GM12873 (cell line): ENCODE data around the gene LUZP1.

ENCODE experiments used
- CTCF ChIP-seq: IDR thresholded peaks from 2 replicates; pipeline ENCODE4 v1.5.1; 2012; ENCODE audit warnings: low read depth, mild to moderate bottlenecking, moderate library complexity, low read length, control low read depth; ENCODE audit not compliant: insufficient read depth; ENCODE audit errors: missing control alignments

The LUZP1 gene

DNA sequence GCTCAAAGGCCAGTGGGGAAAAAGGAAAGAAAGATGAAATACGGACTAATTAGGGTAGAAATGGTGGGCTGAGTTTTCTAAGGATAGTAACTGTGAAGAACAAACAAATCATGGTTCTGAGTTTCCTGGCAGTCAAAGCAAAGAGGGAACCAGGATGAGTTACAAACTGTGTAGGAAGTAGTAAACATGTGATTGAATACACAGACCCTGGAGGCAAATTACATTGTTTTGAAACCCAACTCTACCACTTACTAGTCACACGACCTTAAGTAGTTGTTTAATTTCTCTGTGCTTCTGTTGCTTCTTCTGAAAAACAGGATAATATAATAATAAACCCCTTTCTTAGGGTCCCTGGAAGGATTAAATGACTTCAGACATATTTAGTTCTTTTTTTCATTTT, 11.2 kb upstream of the LUZP1 start:
- no peak for TF ChIP-seq CTCF

- TF ChIP-seq CTCF = peak; percentile 48
These were observed 10.3 kb upstream of the LUZP1 start for GRCh38 chr1:23178950-23179349.

DNA sequence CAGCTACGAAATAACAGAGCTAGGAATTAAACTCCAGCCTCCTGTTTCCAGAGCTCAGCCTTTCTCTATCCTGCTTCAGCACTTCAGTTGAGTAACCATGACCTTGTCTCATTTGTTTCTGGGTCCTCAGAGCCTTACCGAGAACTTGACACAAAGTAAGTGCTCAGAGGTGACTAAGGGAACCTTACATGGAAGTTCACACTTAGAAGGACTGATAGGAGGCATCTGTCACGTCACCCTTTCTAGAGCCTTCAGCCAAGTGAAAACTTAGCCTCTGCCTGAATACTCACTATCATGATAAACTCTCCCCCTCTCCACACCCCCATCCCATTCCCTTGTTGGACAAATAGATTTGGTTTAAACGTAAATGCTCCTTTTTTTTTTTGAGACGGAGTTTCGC, 9.8 kb upstream of the LUZP1 start:
- TF ChIP-seq CTCF = no peak

DNA sequence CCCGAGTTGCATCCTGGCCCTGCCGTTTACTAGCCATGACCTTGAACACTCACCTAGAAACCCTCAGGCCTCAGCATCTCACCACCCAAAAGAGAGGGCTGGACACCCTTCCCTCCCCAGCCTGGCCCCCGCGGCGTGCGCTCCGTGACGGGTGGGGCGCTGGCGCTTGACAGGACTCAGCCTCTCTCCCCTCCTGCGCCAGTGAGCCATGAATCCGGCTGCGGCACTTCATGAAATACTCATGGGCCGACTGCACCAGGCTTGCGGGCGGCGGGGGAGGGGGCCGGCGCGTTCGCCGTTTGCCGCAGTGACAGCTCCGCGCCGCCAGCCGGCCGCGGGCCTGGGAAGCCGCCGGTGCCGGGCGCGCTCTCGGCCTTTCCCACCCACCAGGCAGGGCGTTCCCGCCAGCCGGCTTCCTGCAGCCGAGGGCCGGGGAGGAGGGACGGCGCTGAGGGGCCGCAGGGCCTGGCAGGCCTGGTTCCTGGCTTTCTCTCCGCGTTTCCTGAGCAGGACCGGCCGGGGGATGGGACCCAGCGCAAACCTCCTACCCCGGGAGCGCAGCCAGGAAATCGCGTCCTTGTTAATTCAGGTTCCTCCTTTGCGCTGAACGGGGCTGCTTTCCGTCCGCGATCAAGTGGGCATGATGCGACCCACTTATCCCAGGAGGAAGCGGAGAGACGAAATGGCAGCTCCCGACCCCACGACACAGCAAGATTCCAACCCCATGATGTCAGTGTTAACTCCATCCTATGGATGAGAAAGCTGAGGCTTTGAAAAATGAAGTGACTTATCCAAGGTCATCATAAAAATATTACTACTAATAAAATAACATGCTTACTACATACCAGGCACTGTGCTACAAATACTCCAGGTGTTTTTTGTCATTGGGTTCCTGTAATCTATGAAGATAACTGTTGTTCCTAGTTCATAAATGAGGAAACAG, 9.1 kb upstream of the LUZP1 start:
- no peak for TF ChIP-seq CTCF

- no peak for TF ChIP-seq CTCF
These were observed 8.4 kb upstream of the LUZP1 start for GRCh38 chr1:23177031-23177430.

GRCh38 chr1:23174426-23175110, 5.9 kb upstream of the LUZP1 start:
- TF ChIP-seq CTCF = no peak

DNA sequence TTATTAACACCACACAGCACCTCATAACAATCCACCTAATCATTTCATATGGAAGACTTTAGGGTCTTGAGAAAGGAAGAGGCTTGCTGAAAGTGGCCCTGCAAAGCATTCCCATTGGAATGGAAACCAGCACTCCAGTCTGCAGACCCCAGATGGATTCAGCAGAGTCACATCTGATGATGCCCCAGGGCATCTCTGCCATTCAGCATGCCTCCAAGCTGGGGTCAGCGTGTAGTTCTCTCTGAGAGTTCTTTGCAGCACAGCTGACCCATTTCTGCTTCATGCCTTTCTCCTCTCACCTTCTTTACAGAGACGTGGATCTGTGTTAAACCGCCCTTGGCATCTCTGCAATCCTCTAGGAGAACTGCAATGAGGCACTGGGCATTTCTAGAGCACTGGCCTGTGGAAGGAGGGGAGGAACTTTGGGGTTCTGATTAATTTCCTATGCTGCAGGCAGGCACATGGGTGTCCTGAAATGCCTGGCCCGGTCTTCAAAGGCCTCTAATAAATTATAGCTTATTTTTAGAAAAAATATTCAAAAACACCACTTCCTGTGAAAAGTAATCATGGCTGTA, 2.6 kb upstream of the LUZP1 start:
- TF ChIP-seq CTCF = no peak
